NCI-H1694 treated with DMSO at 0.1 percent for 48 hours (cell line): Measurements from ENCODE around the gene FNDC11.
"Not testable (repeated sequence)": the region's sequence is repeated elsewhere in the genome, so short reads cannot be mapped to it uniquely, and the experiment has no call there.

Experiments used
- DNase-seq: peaks from one replicate; lab custom pipeline; 2025; lab: John Stamatoyannopoulos, UW

Gene FNDC11

GRCh38 chr20:63599396-63600050, 45.6 kb downstream of the FNDC11 start:
- DNase-seq, result no peak

- not testable (repeated sequence) for DNase-seq
Observed at GRCh38 chr20:63601679-63602078, 47.7 kb downstream of the FNDC11 start.

- no peak for DNase-seq
Observed at GRCh38 chr20:63602321-63602720, 48.4 kb downstream of the FNDC11 start.
